GM19452 (cell line): ENCODE data around the gene MYF6.

Experiments
- ATAC-seq: cut with Tn5 transposase; IDR thresholded peaks from one replicate; pipeline ENCODE4 v1.9.1; 2021; ENCODE audit not compliant: unreplicated experiment

Gene MYF6

DNA sequence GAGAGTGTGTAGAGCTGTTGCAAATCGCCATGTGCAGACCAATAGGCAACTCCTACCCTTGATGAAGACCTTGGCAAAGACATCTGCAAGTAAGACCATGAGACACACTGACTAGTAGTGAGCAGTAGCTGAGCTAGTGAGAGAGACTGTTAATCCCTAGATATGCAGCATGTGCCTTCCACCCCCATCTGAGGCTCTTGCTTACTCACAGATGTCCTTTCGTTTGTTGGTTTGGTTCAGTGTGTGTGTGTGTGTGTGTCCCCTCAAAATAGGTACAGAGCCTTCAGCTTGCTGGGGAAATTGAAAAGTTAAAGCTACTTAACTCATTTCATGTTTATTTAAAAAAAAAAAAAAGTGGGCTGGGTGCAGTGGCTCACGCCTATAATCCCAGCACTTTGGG, 46.8 kb downstream of the MYF6 start:
- no peak for ATAC-seq

- ATAC-seq, result no peak
Observed at GRCh38 chr12:80756875-80757274, 49.4 kb downstream of the MYF6 start.
